Neuronal stem cell (in vitro differentiated cells): ENCODE results near the gene INTS13.
A peak's percentile ranks its signal among the peaks of the same experiment; 100 is the strongest.

Source experiments
- DNase-seq: peaks from one replicate; pipeline ENCODE4 v3.0.0-alpha.2; 2013; ENCODE audit warnings: low spot score
- H2AFZ ChIP-seq: one replicate; pipeline ENCODE4 v1.6.1; 2013; ENCODE audit warnings: mild to moderate bottlenecking, low read length, inconsistent platforms
- H2AK5ac ChIP-seq: 2 replicates; pipeline ENCODE4 v1.6.1; 2013; ENCODE audit warnings: low read depth, mild to moderate bottlenecking, inconsistent platforms, low read length, moderate library complexity, mixed read lengths
- H2BK120ac ChIP-seq: 2 replicates; pipeline ENCODE4 v1.6.1; 2013; ENCODE audit warnings: low read depth, mild to moderate bottlenecking, inconsistent platforms, low read length, moderate library complexity, mixed read lengths
- H2BK12ac ChIP-seq: one replicate; pipeline ENCODE4 v1.6.1; 2013; ENCODE audit warnings: low read length, inconsistent platforms
- H2BK15ac ChIP-seq: 2 replicates; pipeline ENCODE4 v1.6.1; 2013; ENCODE audit warnings: mild to moderate bottlenecking, low read length, inconsistent platforms, mixed read lengths
- H2BK5ac ChIP-seq: one replicate; pipeline ENCODE4 v1.6.1; 2013; ENCODE audit warnings: inconsistent platforms, mild to moderate bottlenecking, low read length, moderate library complexity
- H3K14ac ChIP-seq: one replicate; pipeline ENCODE4 v1.6.1; 2013; ENCODE audit warnings: low read length, inconsistent platforms
- H3K18ac ChIP-seq: 2 replicates; pipeline ENCODE4 v1.6.1; 2013; ENCODE audit warnings: low read length, inconsistent platforms
- H3K23ac ChIP-seq: 2 replicates; pipeline ENCODE4 v1.6.1; 2013; ENCODE audit warnings: low read depth, mild to moderate bottlenecking, mixed read lengths, low read length, inconsistent platforms; ENCODE audit not compliant: poor library complexity
- H3K27ac ChIP-seq: replicated peaks from 3 replicates; pipeline ENCODE4 v1.5.1; 2013; ENCODE audit warnings: low read length, inconsistent platforms
- H3K27me3 ChIP-seq, 3 experiments: 2 replicates each; pipeline ENCODE4 v1.6.1; 2013; ENCODE audit warnings: low read length in 3 of 3, mild to moderate bottlenecking in 2 of 3, inconsistent platforms in 1 of 3, low read depth in 1 of 3, mixed read lengths in 1 of 3, moderate library complexity in 1 of 3; ENCODE audit not compliant: control insufficient read depth in 3 of 3, insufficient read depth in 3 of 3
- H3K36me3 ChIP-seq, 2 donors: replicated peaks in 1 of 2; 2 replicates each; pipeline ENCODE4 v1.6.1; 2013; ENCODE audit warnings: low read length in 2 of 2; ENCODE audit not compliant: control insufficient read depth in 2 of 2, insufficient read depth in 2 of 2
- H3K4ac ChIP-seq: 2 replicates; pipeline ENCODE4 v1.6.1; 2013; ENCODE audit warnings: inconsistent platforms, mild to moderate bottlenecking, low read length, moderate library complexity
- H3K4me1 ChIP-seq, 2 donors: 1 replicate in 1 of 2; 2 replicates in 1 of 2; pipeline ENCODE4 v1.6.1; 2013; ENCODE audit warnings: low read length in 2 of 2, low read depth in 1 of 2; ENCODE audit not compliant: control insufficient read depth in 2 of 2, insufficient read depth in 1 of 2
- H3K4me2 ChIP-seq: one replicate; pipeline ENCODE4 v1.6.1; 2013; ENCODE audit warnings: mild to moderate bottlenecking, low read length, inconsistent platforms; ENCODE audit not compliant: insufficient read depth, poor library complexity, severe bottlenecking
- H3K4me3 ChIP-seq, 2 donors: 2 replicates each; pipeline ENCODE4 v1.5.1; 2013; ENCODE audit warnings: low read length in 2 of 2, mild to moderate bottlenecking in 2 of 2, inconsistent platforms in 1 of 2, moderate library complexity in 1 of 2
- H3K79me1 ChIP-seq: one replicate; pipeline ENCODE4 v1.6.1; 2013; ENCODE audit warnings: low read depth, mild to moderate bottlenecking, inconsistent platforms, low read length, moderate library complexity
- H3K9ac ChIP-seq: one replicate; pipeline ENCODE4 v1.6.1; 2013; ENCODE audit warnings: mild to moderate bottlenecking, low read depth, low read length, inconsistent platforms; ENCODE audit not compliant: poor library complexity
- H3K9me3 ChIP-seq, 2 donors: replicated peaks in 1 of 2; 2 replicates each; pipeline versions ENCODE3 to v1.6.1; 2013; ENCODE audit warnings: low read length in 2 of 2, mild to moderate bottlenecking in 2 of 2, inconsistent platforms in 1 of 2, low read depth in 1 of 2, mixed read lengths in 1 of 2, moderate library complexity in 1 of 2; ENCODE audit not compliant: control insufficient read depth in 2 of 2, insufficient read depth in 1 of 2
- H4K8ac ChIP-seq: one replicate; pipeline ENCODE4 v1.6.1; 2013; ENCODE audit warnings: low read depth, mild to moderate bottlenecking, inconsistent platforms, low read length, moderate library complexity
- H4K91ac ChIP-seq: one replicate; pipeline ENCODE4 v1.6.1; 2013; ENCODE audit warnings: low read length, low read depth, mild to moderate bottlenecking, inconsistent platforms; ENCODE audit not compliant: poor library complexity
- WGBS, 2 donors: extraction: QIAGEN DNeasy Blood & Tissue Kit; methylation state at CpG; one replicate each; pipeline ENCODE4 v1.1.7; 2013; ENCODE audit warnings: missing lambda C conversion rate in 2 of 2, mixed read lengths in 1 of 2; ENCODE audit not compliant: insufficient read length in 2 of 2, insufficient replicate concordance in 1 of 2; ENCODE audit errors: extremely low coverage in 2 of 2; 5-methylcytosine and 5-hydroxymethylcytosine counted together

Gene INTS13

GRCh38 chr12:26937443-26937862 is 328 bp downstream of the INTS13 start:
- H3K27ac ChIP-seq: peak overlapping the region; percentile 48
- no peak for DNase-seq
- no peak overlapping the region for H2BK120ac ChIP-seq
- peaks cover 0 to 9% of the 10 kb centered on the region in 2 donors for H3K36me3 ChIP-seq
- H2BK12ac ChIP-seq: no peak overlapping the region
- H2BK5ac ChIP-seq: peak overlapping the region; percentile 79
- no peak overlapping the region for H2BK15ac ChIP-seq
- WGBS, 2 donors: no CpG with 5 or more reads among the region's 10 CpGs
- no peak overlapping the region for H3K4ac ChIP-seq
- peak overlapping the region; percentile 86 to 88 for H3K4me3 ChIP-seq
- H4K8ac ChIP-seq: no peak overlapping the region
- H3K79me1 ChIP-seq: peaks cover 1% of the 10 kb centered on the region
- no peaks in the 10 kb centered on the region for H3K27me3 ChIP-seq
- peaks cover 0 to 16% of the 10 kb centered on the region in 2 donors for H3K4me1 ChIP-seq
- no peaks in the 10 kb centered on the region for H3K9me3 ChIP-seq
- peak overlapping the region; percentile 71 for H3K9ac ChIP-seq
- H3K14ac ChIP-seq: no peak overlapping the region
- peak overlapping the region; percentile 98 for H3K23ac ChIP-seq
- H3K18ac ChIP-seq: peak overlapping the region; percentile 68
- H4K91ac ChIP-seq: no peak overlapping the region
- peak overlapping the region; percentile 98 for H2AFZ ChIP-seq
- H2AK5ac ChIP-seq: no peak overlapping the region
- H3K4me2 ChIP-seq: peak overlapping the region; percentile 46

- Histone ChIP-seq H2BK5ac (no peak overlapping the region), H2AK5ac (no peak overlapping the region), H3K23ac (no peak overlapping the region), H3K4ac (no peak overlapping the region), H3K4me1 (peaks cover 0 to 16% of the 10 kb centered on the region in 2 donors), H4K91ac (no peak overlapping the region), H3K14ac (no peak overlapping the region), H2BK12ac (no peak overlapping the region), H2BK120ac (no peak overlapping the region), H3K79me1 (peaks cover 1% of the 10 kb centered on the region), H3K9me3 (no peaks in the 10 kb centered on the region), H2AFZ (peak overlapping the region; percentile 98), H4K8ac (no peak overlapping the region), H3K36me3 (peaks cover 0 to 13% of the 10 kb centered on the region in 2 donors), H2BK15ac (no peak overlapping the region), H3K27me3 (no peaks in the 10 kb centered on the region), H3K9ac (no peak overlapping the region), H3K27ac (no peak overlapping the region), H3K18ac (no peak overlapping the region), H3K4me3 (peak overlapping the region; percentile 73 to 86), H3K4me2 (peak overlapping the region; percentile 46)
- WGBS, 2 donors: no CpG with 5 or more reads among the region's 8 CpGs
- no peak for DNase-seq
These were observed 980 bp downstream of the INTS13 start for GRCh38 chr12:26936559-26937442.

- H2AFZ ChIP-seq: no peak overlapping the region
- no peak overlapping the region for H4K91ac ChIP-seq
- H2BK5ac ChIP-seq: no peak overlapping the region
- WGBS, 2 donors: no CpG with 5 or more reads among the region's 7 CpGs
- H3K27me3 ChIP-seq: no peaks in the 10 kb centered on the region
- H4K8ac ChIP-seq: no peak overlapping the region
- no peak overlapping the region for H3K9ac ChIP-seq
- H3K79me1 ChIP-seq: peaks cover 1% of the 10 kb centered on the region
- no peaks in the 10 kb centered on the region for H3K9me3 ChIP-seq
- peaks cover 0 to 17% of the 10 kb centered on the region in 2 donors for H3K36me3 ChIP-seq
- DNase-seq: no peak
- no peak overlapping the region for H2AK5ac ChIP-seq
- H3K4ac ChIP-seq: no peak overlapping the region
- no peak overlapping the region for H2BK120ac ChIP-seq
- H3K4me3 ChIP-seq: peak overlapping the region in 1 of 2 donors; percentile 1
- H2BK12ac ChIP-seq: no peak overlapping the region
- H2BK15ac ChIP-seq: no peak overlapping the region
- H3K18ac ChIP-seq: no peak overlapping the region
- no peak overlapping the region for H3K27ac ChIP-seq
- H3K4me2 ChIP-seq: no peak overlapping the region
- H3K14ac ChIP-seq: no peak overlapping the region
- peaks cover 0 to 14% of the 10 kb centered on the region in 2 donors for H3K4me1 ChIP-seq
- no peak overlapping the region for H3K23ac ChIP-seq
These were observed 2.0 kb downstream of the INTS13 start for GRCh38 chr12:26935636-26936378.

- Histone ChIP-seq H2BK15ac (no peak overlapping the region), H3K27ac (no peak overlapping the region), H3K9me3 (no peaks in the 10 kb centered on the region), H2BK5ac (no peak overlapping the region), H3K18ac (no peak overlapping the region), H3K23ac (no peak overlapping the region), H4K8ac (no peak overlapping the region), H2BK120ac (no peak overlapping the region), H3K27me3 (no peaks in the 10 kb centered on the region), H4K91ac (no peak overlapping the region), H3K36me3 (peaks cover 4 to 60% of the 10 kb centered on the region in 2 donors), H3K14ac (no peak overlapping the region), H3K4ac (no peak overlapping the region), H2AFZ (no peak overlapping the region), H3K9ac (no peak overlapping the region), H3K4me2 (no peak overlapping the region), H3K4me1 (no peaks in the 10 kb centered on the region), H2BK12ac (no peak overlapping the region), H3K79me1 (peaks cover 1% of the 10 kb centered on the region), H3K4me3 (no peak overlapping the region), H2AK5ac (no peak overlapping the region)
- no CpG with 5 or more reads among the region's 2 CpGs for WGBS, 2 donors
- no peak for DNase-seq
These were observed 8.2 kb downstream of the INTS13 start for GRCh38 chr12:26929590-26929989.
